ENCODE data around the gene PSMF1.
"Not testable (repeated sequence)": the region's sequence is repeated elsewhere in the genome, so short reads cannot be mapped to it uniquely, and the experiment has no call there.

The PSMF1 gene

GRCh38 chr20:1122388-1123315, 4.2 kb downstream of the PSMF1 start:
- no peak for DNase-seq (ENCODE audit: low read depth in 2 of 2)

- no peak for DNase-seq (ENCODE audit: low read depth in 2 of 2)
Observed at GRCh38 chr20:1123666-1124065, 5.3 kb downstream of the PSMF1 start.

GRCh38 chr20:1124421-1124820, 6.0 kb downstream of the PSMF1 start:
- DNase-seq (ENCODE audit: low read depth in 2 of 2): no peak

- DNase-seq (ENCODE audit: low read depth in 2 of 2): no peak
Observed at GRCh38 chr20:1125277-1125676, 6.9 kb downstream of the PSMF1 start.

- no peak for DNase-seq (ENCODE audit: low read depth in 2 of 2)
Observed at GRCh38 chr20:1127840-1128239, 9.4 kb downstream of the PSMF1 start.

- no peak for DNase-seq (ENCODE audit: low read depth in 2 of 2)
Observed at GRCh38 chr20:1130058-1130694, 11.8 kb downstream of the PSMF1 start.

DNA sequence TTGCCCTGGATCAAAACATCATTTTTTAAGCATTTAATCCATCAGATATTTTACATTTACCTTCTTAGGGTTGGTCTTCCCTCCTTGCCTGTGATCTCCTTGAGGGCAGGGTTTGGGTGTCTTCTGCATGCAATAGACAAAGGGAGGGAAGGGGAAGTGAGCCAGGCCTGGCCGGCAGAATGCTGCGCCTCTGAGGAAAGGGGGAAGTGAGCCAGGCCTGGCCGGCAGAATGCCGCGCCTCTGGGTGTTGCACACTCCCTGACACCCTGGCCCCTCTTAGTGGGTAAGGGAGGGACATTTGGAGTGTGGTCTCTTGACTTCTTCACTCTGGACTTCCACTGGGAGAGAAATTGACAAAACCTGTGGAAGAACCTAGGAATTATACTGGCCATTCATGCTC, 12.4 kb downstream of the PSMF1 start:
- DNase-seq (ENCODE audit: low read depth in 2 of 2): no peak

DNA sequence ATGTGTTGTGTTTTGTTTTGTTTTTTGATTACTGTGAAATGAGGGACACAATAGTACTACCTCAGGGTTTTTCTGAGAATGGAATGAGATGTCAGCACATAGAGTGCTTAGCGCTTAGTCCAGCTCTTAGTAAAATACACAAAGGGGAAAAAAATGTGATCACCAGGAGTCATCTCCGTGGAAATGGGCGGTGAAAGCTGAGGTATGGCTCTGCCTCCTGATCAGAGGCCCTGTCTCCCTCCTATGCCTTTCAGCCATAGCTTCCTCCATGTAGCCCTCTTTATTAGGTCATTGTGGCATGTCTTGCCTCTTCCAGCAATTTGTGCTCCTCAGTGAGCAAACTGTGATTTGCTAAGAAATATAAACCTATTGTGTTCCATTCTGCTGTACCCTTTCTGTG, 13.0 kb downstream of the PSMF1 start:
- DNase-seq (ENCODE audit: low read depth in 2 of 2): no peak

DNA sequence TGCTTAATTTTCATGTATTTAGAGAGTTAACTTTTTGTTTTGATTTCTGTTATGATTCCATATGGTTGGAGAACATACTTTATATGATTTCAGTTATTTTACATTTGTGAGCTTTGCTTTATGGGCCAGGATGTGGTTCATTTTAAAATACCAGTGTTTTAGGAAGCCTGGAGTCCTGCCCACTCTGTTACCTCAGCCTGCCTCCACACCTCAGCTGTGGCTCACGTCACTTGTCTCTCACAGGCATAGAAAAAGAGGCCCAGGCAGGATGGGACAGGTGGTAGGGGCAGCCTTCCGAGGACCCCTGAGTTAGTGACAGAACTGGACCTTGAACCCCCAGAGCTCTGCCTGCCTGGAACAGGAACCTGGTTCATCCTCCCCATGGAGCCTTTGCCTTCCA, 16.0 kb downstream of the PSMF1 start:
- DNase-seq (ENCODE audit: low read depth in 2 of 2): no peak

DNA sequence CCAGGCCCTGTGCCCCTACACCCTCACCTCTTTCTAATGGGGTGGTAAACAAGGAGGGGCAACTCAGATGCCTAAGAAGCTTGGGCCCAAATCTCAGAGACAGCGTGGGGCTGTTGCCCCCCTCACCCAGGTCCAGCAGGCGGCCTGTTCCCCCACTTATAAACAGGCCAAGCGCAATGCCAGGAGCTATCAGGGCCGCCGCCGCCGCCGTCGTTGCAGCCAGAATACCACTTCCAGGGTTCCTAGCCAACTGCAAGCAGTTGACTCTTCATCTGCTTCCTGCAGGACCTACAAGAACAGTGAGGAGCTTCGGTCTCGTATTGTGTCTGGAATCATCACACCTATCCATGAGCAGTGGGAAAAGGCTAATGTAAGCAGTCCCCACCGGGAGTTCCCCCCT, 16.4 kb downstream of the PSMF1 start:
- no peak for DNase-seq (ENCODE audit: low read depth in 2 of 2)

GRCh38 chr20:1137236-1137635, 18.8 kb downstream of the PSMF1 start:
- no peak for DNase-seq (ENCODE audit: low read depth in 2 of 2)

DNA sequence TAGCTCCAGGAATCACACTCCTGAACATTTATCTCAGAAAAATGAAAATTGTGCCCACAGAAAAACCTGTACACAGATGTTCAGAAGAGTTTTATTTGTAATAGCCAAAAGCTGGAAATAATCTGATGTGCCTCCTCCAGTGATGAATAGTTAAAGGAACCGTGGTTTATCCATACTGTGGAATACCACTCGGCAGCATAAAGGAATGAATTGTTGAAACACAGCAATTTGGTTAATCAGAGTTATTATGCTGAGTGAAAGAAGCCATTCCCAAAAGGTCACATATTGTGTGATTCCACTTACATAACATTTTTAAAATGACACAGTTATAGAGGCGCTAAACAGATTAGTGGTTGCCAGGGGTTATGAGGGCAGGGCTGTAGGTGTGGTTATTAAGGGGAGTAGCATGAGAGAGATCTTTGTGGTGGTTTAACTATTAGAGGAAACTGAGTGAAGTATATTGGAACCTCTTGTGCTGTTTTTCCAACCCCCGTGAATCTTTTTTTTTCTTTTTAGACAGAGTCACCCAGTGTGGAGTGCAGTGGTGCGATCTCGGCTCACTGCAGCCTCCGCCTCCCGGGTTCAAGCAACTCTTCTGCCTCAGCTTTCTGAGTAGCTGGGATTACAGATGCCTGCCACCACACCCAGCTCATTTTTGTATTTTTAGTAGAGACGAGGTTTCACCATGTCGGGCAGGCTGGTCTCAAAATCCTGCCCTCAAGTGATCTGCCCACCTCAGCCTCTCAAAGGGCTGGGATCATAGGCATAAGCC, 26.2 kb downstream of the PSMF1 start:
- no peak for DNase-seq (ENCODE audit: low read depth in 2 of 2)

- no peak for DNase-seq (ENCODE audit: low read depth in 2 of 2)
Observed at GRCh38 chr20:1146957-1147356, 28.6 kb downstream of the PSMF1 start.

- DNase-seq (ENCODE audit: low read depth in 2 of 2): not testable (repeated sequence)
Observed at GRCh38 chr20:1149812-1150211, 31.4 kb downstream of the PSMF1 start.

GRCh38 chr20:1150218-1150617, 31.8 kb downstream of the PSMF1 start:
- no peak for DNase-seq (ENCODE audit: low read depth in 2 of 2)

DNA sequence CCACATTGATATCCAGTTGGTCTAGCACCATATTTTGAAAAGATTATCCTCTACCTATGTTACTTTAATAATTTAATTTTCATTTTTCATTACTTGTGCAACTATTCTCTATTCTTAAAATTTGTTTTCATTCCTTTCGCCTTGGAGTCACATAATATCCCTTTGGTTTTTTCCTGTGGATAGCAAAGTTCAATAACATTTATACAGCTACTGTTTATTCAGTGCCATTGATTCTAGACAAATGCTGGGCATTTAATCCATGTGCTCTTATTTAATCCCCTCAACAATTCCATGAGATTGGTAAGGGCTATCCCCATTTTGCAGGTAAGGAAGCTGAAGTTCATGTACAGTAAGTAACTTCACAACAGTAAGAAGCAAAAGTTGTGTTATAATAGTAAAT, 32.6 kb downstream of the PSMF1 start:
- no peak for DNase-seq (ENCODE audit: low read depth in 2 of 2)

DNA sequence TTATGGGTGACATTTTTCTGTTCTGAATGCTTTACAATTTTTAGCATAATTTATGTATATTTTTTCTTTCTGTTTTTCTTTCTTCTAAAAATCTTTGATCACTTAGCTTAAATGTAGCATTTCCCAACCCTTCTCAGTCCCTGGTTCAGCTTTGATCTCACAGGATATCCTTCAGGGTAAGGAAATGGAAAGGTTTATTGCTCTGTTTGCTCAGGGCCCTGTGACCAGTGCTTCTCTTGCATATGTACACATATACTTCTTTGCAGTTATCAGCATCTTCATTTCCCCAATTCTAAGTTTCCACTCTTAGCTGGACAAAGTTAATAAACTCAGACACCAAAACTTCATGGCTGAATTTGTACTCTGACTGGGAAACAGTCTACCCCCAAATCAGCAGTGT, 35.8 kb downstream of the PSMF1 start:
- no peak for DNase-seq (ENCODE audit: low read depth in 2 of 2)

- DNase-seq (ENCODE audit: low read depth in 2 of 2): no peak
Observed at GRCh38 chr20:1154691-1155090, 36.3 kb downstream of the PSMF1 start.

DNA sequence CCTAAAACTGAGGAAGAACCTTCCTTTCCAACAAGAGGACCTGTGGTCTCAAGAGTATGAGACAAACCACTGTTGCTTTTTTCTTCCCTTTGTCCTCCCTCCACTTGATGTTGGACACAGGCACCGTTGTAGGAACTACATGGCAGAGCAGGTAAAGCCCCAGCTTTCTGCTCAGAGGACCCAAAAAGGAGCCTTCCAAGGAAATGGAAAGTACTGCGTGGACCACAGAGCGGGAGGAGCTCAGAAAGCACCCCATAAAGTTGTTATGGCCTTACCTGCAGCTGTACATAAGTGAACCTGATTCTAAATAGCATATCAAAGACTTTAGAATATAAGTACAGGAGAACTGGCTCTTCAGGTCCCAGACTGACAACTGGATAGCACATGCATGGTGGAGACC, 36.9 kb downstream of the PSMF1 start:
- DNase-seq (ENCODE audit: low read depth in 2 of 2): no peak

GRCh38 chr20:1160496-1160895, 42.1 kb downstream of the PSMF1 start:
- DNase-seq (ENCODE audit: low read depth in 2 of 2): no peak

- no peak for DNase-seq (ENCODE audit: low read depth in 2 of 2)
Observed at GRCh38 chr20:1160991-1161390, 42.6 kb downstream of the PSMF1 start.

DNA sequence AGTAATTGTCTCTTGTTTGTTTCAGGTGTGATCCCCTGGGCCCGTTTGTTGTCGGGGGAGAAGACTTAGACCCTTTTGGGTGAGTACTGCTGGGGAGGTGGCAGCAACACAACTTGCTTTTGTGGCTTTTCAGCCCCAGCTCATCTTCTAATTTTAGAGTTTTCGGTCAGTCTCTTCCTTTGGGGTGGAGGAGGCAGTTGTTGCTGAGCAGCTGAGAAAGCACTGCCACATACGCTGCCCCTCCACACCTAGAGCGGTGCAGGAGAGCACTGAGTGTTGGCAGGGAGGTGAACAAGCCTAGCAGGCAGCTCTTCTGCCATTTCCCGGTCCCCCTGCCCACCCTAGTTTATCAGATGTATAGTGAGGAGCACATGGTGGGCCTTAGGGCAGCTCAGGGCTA, 44.7 kb downstream of the PSMF1 start:
- DNase-seq (ENCODE audit: low read depth in 2 of 2): no peak

DNA sequence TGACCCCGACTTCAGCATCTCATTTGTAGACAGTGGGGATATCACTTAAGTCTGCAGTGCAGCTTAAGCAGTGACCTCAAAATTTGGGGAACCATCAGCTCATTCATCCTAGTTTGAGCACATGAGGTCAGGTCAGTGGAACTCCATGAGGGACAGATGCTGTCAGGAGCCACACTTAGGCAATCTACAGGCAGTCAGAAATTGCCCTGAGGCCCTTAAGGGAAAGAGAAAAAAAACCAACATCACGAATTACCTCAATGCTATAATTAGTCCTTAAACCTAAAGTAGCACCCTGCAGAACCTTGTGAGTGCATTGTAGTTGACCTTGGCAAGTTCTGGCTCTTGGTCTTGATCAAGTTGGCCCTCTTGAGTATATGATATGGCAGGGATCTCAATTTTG, 45.3 kb downstream of the PSMF1 start:
- DNase-seq (ENCODE audit: low read depth in 2 of 2): no peak
